ENCODE measurements around the gene CCDC194.

- TF ChIP-seq CTCF (IDR thresholded peaks at IDR 0.05; ENCODE audit: poor library complexity), result no peak
- no peak for TF ChIP-seq EZH2phosphoT487 (IDR thresholded peaks at IDR 0.05; ENCODE audit: low read depth, severe bottlenecking, unreplicated experiment)
These were observed 40.6 kb downstream of the CCDC194 start for GRCh38 chr19:17353386-17353785.
